GM12892 (cell line): ENCODE measurements around the gene MAML3.

Source experiments
- DNase-seq: peaks from one replicate; pipeline ENCODE4 v3.0.0; 2011; ENCODE audit not compliant: insufficient read length
- FAIRE-seq: peaks from 2 replicates; lab custom pipeline; 2011; peaks lifted over from hg19 to GRCh38; lab: Jason Lieb, UNC
- POLR2A ChIP-seq: IDR thresholded peaks from 2 replicates; pipeline ENCODE4 v1.6.1; 2011; ENCODE audit warnings: low read depth, low read length, control low read depth
- POLR2AphosphoS5 ChIP-seq: IDR thresholded peaks from 2 replicates; pipeline ENCODE4 v1.6.1; 2011; ENCODE audit warnings: low read depth, low read length, control low read depth
- TAF1 ChIP-seq: IDR thresholded peaks from 2 replicates; pipeline ENCODE4 v1.6.1; 2011; ENCODE audit warnings: low read depth, mild to moderate bottlenecking, control low read depth, low read length, borderline replicate concordance

The MAML3 gene

DNA sequence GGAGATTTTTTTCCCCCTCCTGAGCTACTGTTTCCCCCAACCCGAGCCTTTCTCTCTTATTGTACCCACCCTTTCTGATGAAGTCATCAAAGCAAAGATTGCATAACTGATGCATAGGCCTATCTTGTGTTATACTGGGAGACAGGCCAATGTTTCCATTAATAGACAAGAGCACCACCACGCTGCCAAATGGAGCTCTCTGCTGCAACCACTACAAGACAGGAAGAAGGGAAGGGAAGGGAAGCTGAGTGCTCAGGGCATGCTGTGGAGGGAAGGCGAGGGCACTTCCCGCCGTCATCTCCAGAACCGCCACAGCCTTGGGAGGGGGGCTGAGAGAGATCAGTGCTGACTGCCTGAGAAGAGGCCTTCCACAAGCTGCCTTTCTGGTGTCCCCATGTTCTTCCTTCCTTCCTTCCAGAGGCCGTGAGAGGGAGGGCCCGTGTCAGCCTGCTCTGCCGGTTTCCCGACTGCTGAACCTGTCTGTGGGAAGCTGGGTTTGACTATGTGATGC is 413.4 kb downstream of the MAML3 start:
- TF ChIP-seq TAF1 (no peak), POLR2A (no peak), POLR2AphosphoS5 (no peak)
- DNase-seq (no peak), FAIRE-seq (no peak)

DNA sequence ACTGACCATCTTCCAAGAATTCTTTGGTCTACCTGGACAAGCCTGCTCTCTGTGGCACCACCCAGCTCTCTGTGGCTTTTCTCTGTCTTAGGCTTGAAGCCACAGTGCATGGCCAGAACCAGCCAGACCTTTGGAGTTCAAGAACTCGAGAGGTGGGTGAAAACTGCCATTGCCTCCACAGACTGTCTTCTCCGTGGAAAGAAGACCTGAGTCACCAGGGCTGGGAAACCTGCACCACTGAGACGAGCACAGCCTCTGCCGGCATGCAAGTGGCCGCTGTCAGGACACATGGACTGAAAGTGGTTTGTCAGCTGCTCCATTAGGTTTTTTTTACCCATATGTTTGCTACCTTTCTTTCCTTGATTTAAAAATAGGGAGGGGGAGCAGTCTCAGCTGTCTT is 413.9 kb downstream of the MAML3 start:
- DNase-seq (no peak), FAIRE-seq (no peak)
- TF ChIP-seq TAF1 (no peak), POLR2A (no peak), POLR2AphosphoS5 (no peak)

- FAIRE-seq (no peak), DNase-seq (no peak)
- TF ChIP-seq POLR2A (no peak), TAF1 (no peak), POLR2AphosphoS5 (no peak)
These were observed 415.0 kb downstream of the MAML3 start for GRCh38 chr4:139738846-139739613.

GRCh38 chr4:139736661-139737060 is 417.3 kb downstream of the MAML3 start:
- TF ChIP-seq POLR2AphosphoS5 (no peak), TAF1 (no peak), POLR2A (no peak)
- FAIRE-seq (no peak), DNase-seq (no peak)

- FAIRE-seq = no peak
- DNase-seq = no peak
- TF ChIP-seq POLR2A = no peak
- no peak for TF ChIP-seq TAF1
- TF ChIP-seq POLR2AphosphoS5 = no peak
These were observed 417.7 kb downstream of the MAML3 start for GRCh38 chr4:139736274-139736660.

- DNase-seq (no peak), FAIRE-seq (no peak)
- TF ChIP-seq TAF1 (no peak), POLR2A (no peak), POLR2AphosphoS5 (no peak)
These were observed 418.4 kb downstream of the MAML3 start for GRCh38 chr4:139735381-139736273.

- FAIRE-seq (no peak), DNase-seq (peak; percentile 52)
These were observed 419.1 kb downstream of the MAML3 start for GRCh38 chr4:139734875-139735380.

GRCh38 chr4:139734201-139734874 is 419.6 kb downstream of the MAML3 start:
- no peak for TF ChIP-seq TAF1
- no peak for TF ChIP-seq POLR2A
- TF ChIP-seq POLR2AphosphoS5 = no peak
- no peak for FAIRE-seq
- DNase-seq = no peak

More at GRCh38 chr4:139734875-139735380, 419.1 kb downstream of the MAML3 start:
- TF ChIP-seq TAF1 = no peak
- no peak for TF ChIP-seq POLR2AphosphoS5
- TF ChIP-seq POLR2A = no peak

DNA sequence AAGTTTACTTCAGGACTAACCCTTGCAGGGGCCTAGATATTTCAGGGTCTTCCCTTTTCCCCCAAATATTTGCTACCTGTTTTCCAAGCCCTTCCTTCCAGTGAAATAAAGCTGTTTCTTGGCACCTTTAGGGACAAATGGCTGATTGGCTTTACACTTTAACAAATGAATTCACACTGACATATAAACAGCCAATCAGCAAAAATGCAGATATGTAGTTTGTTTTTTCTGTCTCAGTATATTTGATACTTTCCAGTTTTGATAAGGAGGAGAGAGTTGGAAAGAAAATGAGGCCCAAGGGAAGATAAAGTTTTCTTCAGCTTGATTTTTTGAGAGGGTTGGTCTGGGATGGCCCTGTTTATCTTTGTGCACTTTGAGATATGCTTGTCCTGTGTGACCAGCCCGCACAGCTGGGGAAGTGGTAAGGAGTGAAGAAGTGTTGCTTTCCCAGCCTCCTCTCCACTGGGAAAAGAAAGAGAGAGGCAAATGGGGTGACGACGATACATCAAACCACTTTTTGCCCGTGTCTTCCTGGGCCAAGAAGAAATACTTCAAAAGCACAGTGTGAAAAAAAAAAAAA is 420.9 kb downstream of the MAML3 start:
- no peak for FAIRE-seq

GRCh38 chr4:139728840-139729239 is 425.1 kb downstream of the MAML3 start:
- no peak for TF ChIP-seq POLR2AphosphoS5
- no peak for TF ChIP-seq TAF1
- TF ChIP-seq POLR2A = no peak
- DNase-seq = no peak
- FAIRE-seq = no peak

More for the DNA sequence above, 420.9 kb downstream of the MAML3 start:
- DNase-seq = no peak
- no peak for TF ChIP-seq TAF1
- no peak for TF ChIP-seq POLR2A
- no peak for TF ChIP-seq POLR2AphosphoS5
